Measurements from ENCODE around the gene LEPR. TPM values are rescaled to one million over a fixed set of nuclear protein-coding genes. Genes with fewer than 3 reads are reported as not detected.
A peak's percentile ranks its signal among the peaks of the same experiment; 100 is the strongest.
"Not testable (repeated sequence)": the region's sequence is repeated elsewhere in the genome, so short reads cannot be mapped to it uniquely, and the experiment has no call there.

LEPR gene
- total and polyA plus RNA-seq, 4 experiments from 2014 or later: 1.7 to 3.0 (median 2.0) TPM

GRCh38 chr1:65445837-65446236, 25.4 kb downstream of the LEPR start:
- Mint-ChIP-seq H3K4me3 (no peak overlapping the region), H3K36me3 (no peaks in the 10 kb centered on the region), H3K27ac (no peak overlapping the region), H3K4me1 (no peaks in the 10 kb centered on the region), H3K9me3 (no peaks in the 10 kb centered on the region), H3K27me3 (no peaks in the 10 kb centered on the region)
- POLR2A ChIA-PET (ENCODE audit: partially characterized antibody): no interaction called here
- CTCF ChIA-PET (ENCODE audit: partially characterized antibody): no interaction called here
- no peaks in the 10 kb centered on the region for H3K9me3 ChIP-seq (ENCODE audit: control insufficient read depth in 1 of 2, low read length in 2 of 2)
- no peaks in the 10 kb centered on the region for H3K27me3 ChIP-seq (ENCODE audit: insufficient read depth, low read length)
- no peak for DNase-seq
- no peaks in the 10 kb centered on the region for H3K4me1 ChIP-seq (ENCODE audit: insufficient read depth, low read length)
- no peak overlapping the region for H3K4me3 ChIP-seq (ENCODE audit: low read length in 2 of 2)
- no peaks in the 10 kb centered on the region for H3K36me3 ChIP-seq (ENCODE audit: insufficient read depth, low read length)
- H3K27ac ChIP-seq (ENCODE audit: low read depth, low read length): no peak overlapping the region
- intact Hi-C loops (cut with micrococcal nuclease): no loop called here

GRCh38 chr1:65449214-65449823, 28.9 kb downstream of the LEPR start:
- H3K36me3 ChIP-seq (ENCODE audit: insufficient read depth, low read length): no peaks in the 10 kb centered on the region
- Mint-ChIP-seq H3K4me3 (no peak overlapping the region), H3K9me3 (peaks cover 0 to 5% (median 0%) of the 10 kb centered on the region in 8 donors), H3K4me1 (no peaks in the 10 kb centered on the region), H3K36me3 (peaks cover 3 to 4% of the 10 kb centered on the region in 2 donors), H3K27ac (no peak overlapping the region), H3K27me3 (no peaks in the 10 kb centered on the region)
- DNase-seq: no peak
- H3K9me3 ChIP-seq (ENCODE audit: control insufficient read depth in 1 of 2, low read length in 2 of 2): no peaks in the 10 kb centered on the region
- no peaks in the 10 kb centered on the region for H3K4me1 ChIP-seq (ENCODE audit: insufficient read depth, low read length)
- intact Hi-C loops (cut with micrococcal nuclease): no loop called here
- ChIA-PET POLR2A (ENCODE audit: partially characterized antibody) (no interaction called here), CTCF (ENCODE audit: partially characterized antibody) (interaction anchor here (0.6 to 1.4 kb wide), 3 partner anchors 10 to 374 kb away, joined by 3 to 5 read pairs (median 3); no protein-coding TSS in a partner anchor)
- H3K4me3 ChIP-seq (ENCODE audit: low read length in 2 of 2): no peak overlapping the region
- H3K27me3 ChIP-seq (ENCODE audit: insufficient read depth, low read length): no peaks in the 10 kb centered on the region
- no peak overlapping the region for H3K27ac ChIP-seq (ENCODE audit: low read depth, low read length)

GRCh38 chr1:65455678-65456077, 35.2 kb downstream of the LEPR start:
- H3K4me1 ChIP-seq (ENCODE audit: insufficient read depth, low read length); H3K27me3 ChIP-seq (ENCODE audit: insufficient read depth, low read length); H3K4me3 ChIP-seq (ENCODE audit: low read length in 2 of 2); H3K27ac ChIP-seq (ENCODE audit: low read depth, low read length); H3K4me3 Mint-ChIP-seq; H3K36me3 ChIP-seq (ENCODE audit: insufficient read depth, low read length); CTCF ChIA-PET (ENCODE audit: partially characterized antibody); H3K27me3 Mint-ChIP-seq; POLR2A ChIA-PET (ENCODE audit: partially characterized antibody); H3K9me3 ChIP-seq (ENCODE audit: control insufficient read depth in 1 of 2, low read length in 2 of 2); H3K27ac Mint-ChIP-seq; DNase-seq; intact Hi-C loops (cut with micrococcal nuclease): not testable (repeated sequence)
- Mint-ChIP-seq H3K4me1 (peaks cover 16 to 18% (median 16%) of the 10 kb centered on the region in 4 donors), H3K9me3 (peaks cover 0 to 18% (median 11%) of the 10 kb centered on the region in 8 donors), H3K36me3 (peaks cover 8 to 13% of the 10 kb centered on the region in 2 donors)

- intact Hi-C loops (cut with micrococcal nuclease): no loop called here
- H3K27me3 Mint-ChIP-seq: no peaks in the 10 kb centered on the region
- Histone ChIP-seq H3K4me3 (ENCODE audit: low read length in 2 of 2) (no peak overlapping the region), H3K27me3 (ENCODE audit: insufficient read depth, low read length) (no peaks in the 10 kb centered on the region), H3K4me1 (ENCODE audit: insufficient read depth, low read length) (peaks cover 6% of the 10 kb centered on the region), H3K27ac (ENCODE audit: low read depth, low read length) (no peak overlapping the region), H3K9me3 (ENCODE audit: control insufficient read depth in 1 of 2, low read length in 2 of 2) (no peaks in the 10 kb centered on the region), H3K36me3 (ENCODE audit: insufficient read depth, low read length) (no peaks in the 10 kb centered on the region)
- peaks cover 16 to 18% (median 16%) of the 10 kb centered on the region in 4 donors for H3K4me1 Mint-ChIP-seq
- ChIA-PET CTCF (ENCODE audit: partially characterized antibody) (no interaction called here), POLR2A (ENCODE audit: partially characterized antibody) (no interaction called here)
- DNase-seq: no peak
- no peak overlapping the region for H3K4me3 Mint-ChIP-seq
- H3K27ac Mint-ChIP-seq: no peak overlapping the region
- H3K36me3 Mint-ChIP-seq: peaks cover 9 to 13% of the 10 kb centered on the region in 2 donors
- peaks cover 0 to 18% (median 11%) of the 10 kb centered on the region in 8 donors for H3K9me3 Mint-ChIP-seq
Measured at GRCh38 chr1:65456481-65456880, 36.0 kb downstream of the LEPR start.

- H3K4me1 Mint-ChIP-seq: peaks cover 16 to 18% (median 16%) of the 10 kb centered on the region in 4 donors
- ChIA-PET CTCF (ENCODE audit: partially characterized antibody) (interaction anchor here (1.0 to 1.3 kb wide), 2 partner anchors 16 to 21 kb away, joined by 3 to 5 read pairs; no protein-coding TSS in a partner anchor), POLR2A (ENCODE audit: partially characterized antibody) (no interaction called here)
- no peak overlapping the region for H3K4me3 Mint-ChIP-seq
- peaks cover 6% of the 10 kb centered on the region for H3K4me1 ChIP-seq (ENCODE audit: insufficient read depth, low read length)
- peaks cover 10 to 17% of the 10 kb centered on the region in 2 donors for H3K36me3 Mint-ChIP-seq
- no peaks in the 10 kb centered on the region for H3K27me3 Mint-ChIP-seq
- H3K9me3 Mint-ChIP-seq: peaks cover 0 to 18% (median 12%) of the 10 kb centered on the region in 8 donors
- no peaks in the 10 kb centered on the region for H3K27me3 ChIP-seq (ENCODE audit: insufficient read depth, low read length)
- no peaks in the 10 kb centered on the region for H3K9me3 ChIP-seq (ENCODE audit: control insufficient read depth in 1 of 2, low read length in 2 of 2)
- intact Hi-C loops (cut with micrococcal nuclease): no loop called here
- H3K36me3 ChIP-seq (ENCODE audit: insufficient read depth, low read length): no peaks in the 10 kb centered on the region
- no peak for DNase-seq
- no peak overlapping the region for H3K27ac Mint-ChIP-seq
- no peak overlapping the region for H3K27ac ChIP-seq (ENCODE audit: low read depth, low read length)
- no peak overlapping the region for H3K4me3 ChIP-seq (ENCODE audit: low read length in 2 of 2)
Measured at GRCh38 chr1:65457868-65458267, 37.4 kb downstream of the LEPR start.

GRCh38 chr1:65458730-65459396, 38.4 kb downstream of the LEPR start:
- Mint-ChIP-seq H3K36me3 (peaks cover 9 to 17% of the 10 kb centered on the region in 2 donors), H3K27me3 (no peaks in the 10 kb centered on the region), H3K4me3 (no peak overlapping the region), H3K27ac (peak overlapping the region in 1 of 7 donors; percentile 10), H3K4me1 (peaks cover 16 to 18% (median 16%) of the 10 kb centered on the region in 4 donors), H3K9me3 (peaks cover 0 to 23% (median 12%) of the 10 kb centered on the region in 8 donors)
- ChIA-PET POLR2A (ENCODE audit: partially characterized antibody) (no interaction called here), CTCF (ENCODE audit: partially characterized antibody) (interaction anchor here (0.8 to 1.6 kb wide), 7 partner anchors 10 to 243 kb away, joined by 3 to 6 read pairs (median 5); no protein-coding TSS in a partner anchor)
- no peaks in the 10 kb centered on the region for H3K36me3 ChIP-seq (ENCODE audit: insufficient read depth, low read length)
- H3K9me3 ChIP-seq (ENCODE audit: control insufficient read depth in 1 of 2, low read length in 2 of 2): no peaks in the 10 kb centered on the region
- DNase-seq: no peak
- H3K27me3 ChIP-seq (ENCODE audit: insufficient read depth, low read length): no peaks in the 10 kb centered on the region
- no peak overlapping the region for H3K27ac ChIP-seq (ENCODE audit: low read depth, low read length)
- intact Hi-C loops (cut with micrococcal nuclease): no loop called here
- H3K4me3 ChIP-seq (ENCODE audit: low read length in 2 of 2): no peak overlapping the region
- peaks cover 6% of the 10 kb centered on the region for H3K4me1 ChIP-seq (ENCODE audit: insufficient read depth, low read length)

- H3K4me3 ChIP-seq (ENCODE audit: low read length in 2 of 2): no peak overlapping the region
- Mint-ChIP-seq H3K4me1 (peaks cover 16 to 18% (median 16%) of the 10 kb centered on the region in 4 donors), H3K36me3 (peaks cover 7 to 18% of the 10 kb centered on the region in 2 donors), H3K9me3 (peaks cover 0 to 25% (median 13%) of the 10 kb centered on the region in 8 donors), H3K27me3 (no peaks in the 10 kb centered on the region), H3K27ac (no peak overlapping the region), H3K4me3 (no peak overlapping the region)
- peaks cover 6% of the 10 kb centered on the region for H3K4me1 ChIP-seq (ENCODE audit: insufficient read depth, low read length)
- DNase-seq: peak in 1 of 5 donors; percentile 2
- ChIA-PET CTCF (ENCODE audit: partially characterized antibody) (interaction anchor here (0.8 to 1.6 kb wide), 6 partner anchors 10 to 244 kb away, joined by 4 to 6 read pairs (median 4); no protein-coding TSS in a partner anchor), POLR2A (ENCODE audit: partially characterized antibody) (no interaction called here)
- no peaks in the 10 kb centered on the region for H3K9me3 ChIP-seq (ENCODE audit: control insufficient read depth in 1 of 2, low read length in 2 of 2)
- H3K27ac ChIP-seq (ENCODE audit: low read depth, low read length): no peak overlapping the region
- H3K36me3 ChIP-seq (ENCODE audit: insufficient read depth, low read length): no peaks in the 10 kb centered on the region
- no peaks in the 10 kb centered on the region for H3K27me3 ChIP-seq (ENCODE audit: insufficient read depth, low read length)
- intact Hi-C loops (cut with micrococcal nuclease): no loop called here
Measured at GRCh38 chr1:65459397-65459768, 38.9 kb downstream of the LEPR start.
